HG03097 (cell line): ENCODE data around the gene STK32C.
"Not testable (repeated sequence)": the region's sequence is repeated elsewhere in the genome, so short reads cannot be mapped to it uniquely, and the experiment has no call there.

ENCODE experiments used
- ATAC-seq: cut with Tn5 transposase; IDR thresholded peaks from one replicate; pipeline ENCODE4 v1.9.1; 2021; ENCODE audit not compliant: unreplicated experiment, low FRiP score

Gene STK32C

GRCh38 chr10:132307823-132308586, at the start of gene STK32C:
TSS of gene STK32C (minus strand) at chr10:132307950. CDS start at chr10:132307833, 117 bp downstream.
- peak; percentile 54 for ATAC-seq

- ATAC-seq, result no peak
Observed at GRCh38 chr10:132356621-132357195, 49.0 kb upstream of the STK32C start.

- no peak for ATAC-seq
Observed at GRCh38 chr10:132355754-132356153, 48.0 kb upstream of the STK32C start.

DNA sequence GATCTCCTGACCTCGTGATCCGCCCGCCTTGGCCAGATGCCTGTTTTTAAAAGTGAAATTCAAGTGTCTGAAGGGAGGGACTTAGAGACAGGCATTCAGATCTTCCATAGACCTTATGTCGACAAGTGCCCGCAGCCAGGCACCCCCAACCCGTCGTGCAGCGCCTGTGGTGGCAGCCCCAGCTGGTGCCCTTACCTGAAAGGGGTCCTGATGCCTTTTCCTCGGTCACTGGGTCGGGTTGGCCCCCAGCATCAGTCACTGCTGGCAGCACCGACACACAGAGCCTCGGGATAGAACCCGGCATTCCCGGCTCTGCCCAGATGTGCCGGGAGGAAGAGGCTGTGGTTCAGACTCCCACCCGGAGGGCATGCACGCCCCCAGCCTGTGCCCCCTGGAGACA, 47.5 kb upstream of the STK32C start:
- ATAC-seq, result no peak

DNA sequence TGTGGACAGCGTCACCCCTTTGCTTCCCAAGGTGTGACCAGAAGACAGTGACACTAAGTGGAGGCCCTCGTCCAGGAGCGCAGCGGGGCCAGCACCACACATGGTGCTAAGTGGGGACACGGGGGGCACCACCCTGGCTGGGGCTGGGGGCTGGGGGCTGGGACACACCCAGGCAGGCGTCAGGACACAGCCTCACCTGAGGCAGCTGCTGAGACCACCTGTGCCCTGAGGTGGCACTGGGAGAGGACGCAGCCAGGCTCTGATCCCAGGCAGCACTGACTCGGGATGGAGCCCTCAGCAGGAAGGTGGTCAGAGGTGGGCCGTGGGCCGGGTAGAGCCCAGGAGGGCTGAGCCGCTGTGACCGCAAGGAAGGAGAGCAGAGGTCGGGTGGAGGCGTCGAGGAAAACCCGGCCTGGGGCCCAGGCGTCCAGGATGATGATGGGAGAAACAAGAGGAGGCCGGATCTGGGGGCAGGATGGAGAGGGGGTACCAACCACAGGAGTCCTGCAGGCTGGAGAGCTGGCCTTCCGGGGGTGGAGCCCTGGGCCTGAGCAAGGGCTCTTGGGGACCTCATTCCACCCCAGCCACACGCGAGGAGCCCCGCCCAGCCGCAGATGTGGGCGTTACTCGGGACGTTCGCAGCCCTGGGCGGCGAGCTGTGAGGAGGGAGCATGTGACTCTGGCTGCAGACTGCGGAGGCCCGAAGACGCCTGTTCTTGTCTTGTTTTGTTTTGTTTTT, 46.8 kb upstream of the STK32C start:
- no peak for ATAC-seq

DNA sequence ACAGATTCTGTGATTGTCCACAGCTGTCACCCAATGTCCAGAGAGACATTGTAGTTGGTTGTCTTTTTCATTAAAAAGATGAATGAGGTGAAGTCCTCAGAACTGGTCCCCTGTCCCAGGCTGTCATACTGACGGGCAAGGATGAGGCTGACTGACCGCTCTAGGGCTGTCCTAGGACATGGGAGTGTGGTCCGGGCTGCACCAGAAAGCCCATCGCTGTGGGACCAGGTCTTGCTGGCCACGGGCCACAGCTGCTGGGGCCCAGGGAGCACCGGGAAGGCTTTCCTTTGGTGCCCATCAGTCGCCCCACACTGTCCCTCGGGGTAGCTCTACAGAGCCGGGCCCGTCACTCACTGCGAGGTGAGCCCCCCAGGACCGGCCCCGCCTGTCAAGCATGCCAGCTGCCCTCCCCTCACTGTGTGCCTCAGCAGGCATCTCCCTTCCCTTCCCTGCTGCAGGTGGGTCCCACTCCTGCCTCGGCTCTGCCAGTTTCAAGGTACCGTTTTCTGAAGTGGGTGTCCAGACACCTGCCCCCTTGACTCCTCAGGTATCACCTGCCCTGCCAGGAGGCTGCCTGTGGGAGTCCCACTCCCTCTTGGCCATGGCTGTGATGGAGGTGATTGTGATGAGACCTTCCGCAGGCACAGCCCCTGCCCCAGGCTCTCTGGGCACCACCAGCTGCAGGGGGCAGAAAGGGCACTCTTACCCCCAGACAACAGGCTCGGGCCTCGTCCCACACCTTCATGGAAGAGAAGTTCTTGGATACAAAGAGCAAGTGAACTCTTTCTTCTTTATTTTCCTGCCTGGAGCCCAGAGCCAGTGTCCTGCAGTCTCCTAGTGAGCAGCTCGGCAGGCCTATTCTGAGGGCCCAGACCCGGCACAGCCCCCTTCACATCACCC, 46.0 kb upstream of the STK32C start:
- ATAC-seq, result no peak

DNA sequence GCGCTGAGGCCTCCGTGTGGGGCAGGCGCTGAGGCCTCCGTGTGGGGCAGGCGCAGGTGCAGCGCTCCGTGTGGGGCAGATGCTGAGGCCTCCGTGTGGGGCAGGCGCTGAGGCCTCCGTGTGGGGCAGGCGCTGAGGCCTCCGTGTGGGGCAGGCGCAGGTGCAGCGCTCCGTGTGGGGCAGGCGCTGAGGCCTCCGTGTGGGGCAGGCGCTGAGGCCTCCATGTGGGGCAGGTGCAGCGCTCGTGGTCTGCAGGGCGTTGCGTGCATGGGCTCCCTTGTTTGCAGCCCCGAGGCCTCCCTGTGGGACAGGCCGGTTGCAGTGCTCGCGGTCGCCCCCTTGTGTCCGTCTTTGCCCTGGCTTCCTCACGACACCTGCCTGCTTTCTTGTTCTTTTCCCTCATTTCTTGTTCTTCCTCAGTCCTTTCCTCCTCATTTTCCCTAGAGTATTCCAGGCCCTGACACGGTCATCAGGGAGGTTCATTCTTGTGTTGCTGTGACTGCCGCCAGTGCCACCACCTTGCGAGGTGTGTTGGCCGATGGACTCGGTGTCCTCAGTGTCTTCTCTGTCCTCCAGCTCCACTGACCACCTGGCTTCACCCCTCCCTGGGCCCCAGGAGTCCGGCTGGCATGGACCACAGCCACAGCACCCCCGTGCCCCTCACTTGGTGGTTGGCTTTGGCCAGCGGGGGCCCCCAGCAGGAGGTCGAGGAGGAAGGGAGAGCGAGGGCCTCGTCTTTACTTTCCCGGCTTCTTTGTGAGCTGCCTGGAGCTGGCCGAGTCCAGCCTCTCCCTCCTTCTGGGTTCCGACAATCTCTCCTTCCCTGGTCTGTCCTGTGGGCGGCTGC, 44.9 kb upstream of the STK32C start:
- ATAC-seq, result not testable (repeated sequence)

DNA sequence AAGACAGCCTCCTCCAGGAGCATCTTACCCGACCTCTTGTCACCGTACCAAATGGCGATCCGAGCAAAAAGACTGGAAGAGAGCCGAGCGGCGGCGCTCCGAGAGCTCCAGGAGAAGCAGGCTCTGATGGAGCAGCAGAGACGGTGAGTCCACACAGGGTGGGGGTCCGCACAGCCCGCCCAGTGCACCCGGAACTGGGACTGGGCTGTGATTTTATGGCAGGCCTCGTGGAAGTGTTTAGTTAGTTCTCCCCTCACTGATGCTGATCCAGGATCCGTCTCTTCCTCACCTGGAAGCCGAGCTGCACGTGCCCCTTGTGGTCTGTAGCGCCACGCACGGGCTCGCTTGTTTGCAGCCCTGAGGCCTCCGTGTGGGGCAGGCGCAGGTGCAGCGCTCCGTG, 43.9 kb upstream of the STK32C start:
- no peak for ATAC-seq

GRCh38 chr10:132350946-132351345, 43.2 kb upstream of the STK32C start:
- no peak for ATAC-seq

- ATAC-seq, result no peak
Observed at GRCh38 chr10:132350391-132350790, 42.6 kb upstream of the STK32C start.

- ATAC-seq, result no peak
Observed at GRCh38 chr10:132349766-132350165, 42.0 kb upstream of the STK32C start.

DNA sequence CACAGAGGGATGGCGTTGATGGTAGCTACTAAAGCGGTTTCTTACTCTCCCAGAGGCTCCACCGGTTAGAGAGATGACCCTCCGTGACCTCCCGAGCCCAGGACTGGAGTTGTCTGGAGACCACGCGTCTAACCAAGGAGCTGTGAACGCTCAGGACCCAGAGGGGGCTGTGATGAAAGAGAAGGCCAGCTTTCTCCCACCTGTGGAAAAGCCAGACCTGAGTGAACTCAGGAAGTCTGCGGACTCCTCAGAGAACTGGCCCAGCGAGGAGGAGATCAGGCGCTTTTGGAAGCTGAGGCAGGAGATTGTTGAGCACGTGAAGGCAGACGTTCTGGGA, 40.1 kb upstream of the STK32C start:
- ATAC-seq, result no peak

DNA sequence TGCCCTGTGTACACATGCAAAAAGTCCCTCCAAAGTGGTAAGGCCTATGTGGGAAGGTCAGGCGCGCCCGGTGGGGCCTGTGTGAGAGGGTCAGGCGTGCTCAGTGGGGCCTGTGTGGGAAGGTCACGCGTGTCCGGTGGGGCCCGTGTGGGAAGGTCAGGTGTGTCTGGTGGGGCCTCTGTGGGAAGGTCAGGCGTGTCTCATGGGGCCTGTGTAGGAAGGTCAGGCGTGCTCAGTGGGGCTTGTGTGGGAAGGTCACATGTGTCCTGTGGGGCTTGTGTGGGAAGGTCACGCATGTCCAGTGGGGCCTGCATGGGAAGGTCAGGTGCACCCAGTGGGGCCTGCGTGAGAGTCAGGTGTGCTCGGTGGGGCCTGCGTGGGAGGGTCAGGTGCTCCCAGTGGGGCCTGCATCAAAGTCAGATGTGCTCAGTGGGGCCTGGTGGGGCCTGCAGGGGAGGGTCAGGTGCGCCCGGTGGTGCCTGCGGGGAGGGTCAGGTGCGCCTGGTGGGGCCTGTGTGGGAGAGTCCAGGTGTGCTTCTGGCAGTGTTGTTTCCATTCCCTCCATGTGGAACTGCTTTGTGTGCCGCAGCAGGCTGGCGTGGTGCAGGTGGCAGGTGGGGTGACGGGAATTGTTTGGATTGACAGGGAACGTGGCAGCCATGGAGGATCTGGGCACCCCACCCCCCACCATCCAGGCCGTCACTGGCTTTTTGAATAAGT, 39.6 kb upstream of the STK32C start:
- no peak for ATAC-seq

- no peak for ATAC-seq
Observed at GRCh38 chr10:132346806-132347205, 39.1 kb upstream of the STK32C start.

DNA sequence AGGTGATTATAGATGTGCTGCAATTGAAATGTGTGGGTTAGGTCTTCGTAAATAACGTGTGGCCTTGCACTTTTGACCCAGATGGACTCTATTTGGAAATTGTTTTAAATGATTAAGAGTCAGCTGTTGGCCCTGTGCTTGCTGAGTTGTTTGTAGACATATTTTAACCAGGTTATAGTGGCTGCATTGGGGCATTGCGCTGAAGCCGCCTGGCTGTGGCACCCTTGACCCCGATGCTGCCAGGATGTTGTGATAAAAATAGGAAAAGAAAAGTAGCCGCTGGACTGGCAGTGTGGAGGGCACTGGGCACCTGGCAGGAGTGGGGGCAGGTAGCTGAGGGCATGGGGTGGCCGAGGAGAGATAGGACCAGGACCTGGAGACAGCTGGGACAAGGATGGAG, 37.6 kb upstream of the STK32C start:
- no peak for ATAC-seq

DNA sequence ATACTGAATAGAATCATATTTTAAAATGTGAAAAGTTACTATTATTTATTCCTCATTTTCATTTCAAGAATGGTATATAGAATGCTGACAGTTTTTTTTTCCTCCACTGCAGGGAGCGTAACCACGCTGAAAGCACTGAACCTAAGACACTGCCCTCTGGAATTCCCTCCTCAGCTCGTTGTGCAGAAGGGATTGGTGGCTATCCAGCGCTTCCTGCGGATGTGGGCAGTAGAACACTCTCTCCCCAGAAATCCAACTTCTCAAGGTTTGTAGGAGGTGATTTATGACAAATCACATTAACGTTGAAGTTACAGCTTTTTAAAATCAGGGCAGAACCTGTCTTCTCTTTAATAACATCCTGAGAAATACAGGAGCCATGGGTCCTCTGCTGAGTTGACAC, 36.6 kb upstream of the STK32C start:
- no peak for ATAC-seq

GRCh38 chr10:132342553-132342952, 34.8 kb upstream of the STK32C start:
- no peak for ATAC-seq

DNA sequence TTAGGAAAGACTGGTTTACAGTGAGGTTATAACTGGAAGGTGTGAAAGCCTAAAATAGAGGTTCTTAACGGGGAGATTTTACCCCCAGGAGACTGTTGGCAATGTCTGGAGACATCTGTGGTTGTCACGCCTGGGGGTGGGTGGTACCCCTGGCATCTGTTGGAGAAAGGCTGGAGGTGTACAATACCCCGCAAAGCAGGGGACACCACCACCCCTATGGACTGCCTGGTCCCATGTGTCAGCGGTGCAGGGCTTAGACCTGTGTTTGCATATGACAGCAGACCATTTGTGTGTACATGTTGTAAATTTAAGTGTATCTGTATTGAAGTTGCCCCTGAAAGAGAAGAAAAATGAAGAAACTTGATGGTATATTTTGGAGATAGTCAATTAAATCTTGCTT, 34.0 kb upstream of the STK32C start:
- ATAC-seq, result no peak

DNA sequence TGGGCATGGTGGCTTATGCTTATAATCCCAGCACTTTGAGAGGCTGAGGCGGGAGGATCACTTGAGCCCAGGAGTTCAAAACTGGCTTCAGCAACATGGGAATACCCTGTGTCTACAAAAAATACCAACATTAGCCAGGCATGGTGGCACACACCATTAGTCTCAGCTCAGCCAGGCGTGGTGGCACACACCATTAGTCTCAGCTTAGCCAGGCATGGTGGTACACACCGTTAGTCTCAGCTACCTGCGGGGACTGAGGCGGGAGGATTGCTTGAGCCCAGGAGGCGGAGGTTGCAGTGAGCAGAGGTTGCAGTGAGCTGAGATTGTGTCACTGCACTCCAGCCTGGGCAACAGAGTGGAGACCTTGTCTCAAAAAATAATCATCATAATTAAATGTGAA, 33.3 kb upstream of the STK32C start:
- no peak for ATAC-seq
